Adrenal gland (tissue), 5 donors: ENCODE data around the gene DOCK6.

Source experiments
- POLR2A ChIP-seq, 2 donors: fragments of 450-650 bp; IDR thresholded peaks; one replicate each; pipeline ENCODE4 v1.6.1; 2017; ENCODE audit warnings: antibody characterized with exemption in 2 of 2, mild to moderate bottlenecking in 2 of 2, moderate library complexity in 1 of 2
- TF ChIP-seq, protein P1 (sequence below), 6 experiments: fragments of 450-650 bp in 4 of 6; fragments of 200-600 bp in 2 of 6; sonication (generic) in 1 of 6; IDR thresholded peaks; 1 replicate in 5 of 6; 2 replicates in 1 of 6; pipeline versions ENCODE4 v1.5.1 to v1.8.0; 2016 to 2021; ENCODE audit warnings: antibody characterized with exemption in 6 of 6, mild to moderate bottlenecking in 2 of 6, moderate library complexity in 1 of 6
- donor health status: DM: no; HTN: no; CAD: no.

DNA sequence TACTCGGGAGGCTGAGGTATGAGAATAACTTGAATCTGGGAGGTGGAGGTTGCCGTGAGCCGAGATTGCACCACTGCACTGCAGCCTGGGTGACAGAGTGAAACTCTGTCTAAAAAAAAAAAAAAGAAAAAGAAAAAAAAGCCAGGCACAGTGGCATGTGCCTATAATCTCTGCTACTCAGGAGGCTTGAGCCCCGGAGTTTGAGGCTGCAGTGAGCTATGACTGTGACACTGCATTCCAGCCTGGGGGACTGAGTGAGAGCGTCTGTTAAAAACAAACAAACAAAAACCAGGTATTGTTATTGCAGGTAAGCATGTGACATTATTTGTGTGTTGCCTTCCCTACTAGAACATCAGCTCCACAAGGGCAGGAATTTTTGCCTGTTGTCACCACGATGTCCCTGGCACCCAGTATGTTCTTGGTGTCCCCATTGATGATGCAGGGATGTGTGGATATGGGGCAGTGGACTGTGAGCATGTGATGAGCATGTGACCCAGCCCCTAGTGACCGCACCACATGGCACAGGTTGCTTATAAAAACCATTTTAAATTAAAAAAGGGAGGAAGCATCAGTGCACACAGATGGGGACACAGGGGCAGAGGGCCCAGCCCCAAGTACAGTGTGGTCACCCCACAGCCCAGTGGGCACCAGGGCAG, 63.4 kb downstream of the DOCK6 start:
- TF ChIP-seq, protein P1, sequence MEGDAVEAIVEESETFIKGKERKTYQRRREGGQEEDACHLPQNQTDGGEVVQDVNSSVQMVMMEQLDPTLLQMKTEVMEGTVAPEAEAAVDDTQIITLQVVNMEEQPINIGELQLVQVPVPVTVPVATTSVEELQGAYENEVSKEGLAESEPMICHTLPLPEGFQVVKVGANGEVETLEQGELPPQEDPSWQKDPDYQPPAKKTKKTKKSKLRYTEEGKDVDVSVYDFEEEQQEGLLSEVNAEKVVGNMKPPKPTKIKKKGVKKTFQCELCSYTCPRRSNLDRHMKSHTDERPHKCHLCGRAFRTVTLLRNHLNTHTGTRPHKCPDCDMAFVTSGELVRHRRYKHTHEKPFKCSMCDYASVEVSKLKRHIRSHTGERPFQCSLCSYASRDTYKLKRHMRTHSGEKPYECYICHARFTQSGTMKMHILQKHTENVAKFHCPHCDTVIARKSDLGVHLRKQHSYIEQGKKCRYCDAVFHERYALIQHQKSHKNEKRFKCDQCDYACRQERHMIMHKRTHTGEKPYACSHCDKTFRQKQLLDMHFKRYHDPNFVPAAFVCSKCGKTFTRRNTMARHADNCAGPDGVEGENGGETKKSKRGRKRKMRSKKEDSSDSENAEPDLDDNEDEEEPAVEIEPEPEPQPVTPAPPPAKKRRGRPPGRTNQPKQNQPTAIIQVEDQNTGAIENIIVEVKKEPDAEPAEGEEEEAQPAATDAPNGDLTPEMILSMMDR (IDR thresholded peaks at IDR 0.05) = no peak
- TF ChIP-seq POLR2A (IDR thresholded peaks at IDR 0.05) = no peak
